K562 (cell line): ENCODE data around the gene HDAC6. TPM values are rescaled to one million over a fixed set of nuclear protein-coding genes. Genes with fewer than 3 reads are reported as not detected.
A peak's percentile ranks its signal among the peaks of the same experiment; 100 is the strongest.

ENCODE experiments used
- DPF2 ChIP-seq: fragments of 450-650 bp; IDR thresholded peaks from 2 replicates; pipeline ENCODE4 v1.6.1; 2016
- ELF2 ChIP-seq: fragments of 250-450 bp; sonication (Bioruptor Pico); IDR thresholded peaks from 2 replicates; pipeline ENCODE4 v1.5.0; 2021; ENCODE audit warnings: mild to moderate bottlenecking
- KLF10 ChIP-seq: fragments of 250-450 bp; sonication (Bioruptor Pico); IDR thresholded peaks from 2 replicates; pipeline ENCODE4 v1.6.1; 2021; ENCODE audit warnings: matching md5 sums
- PTBP1 ChIP-seq: fragments of 200-400 bp; formaldehyde crosslinking; IDR thresholded peaks from 2 replicates; pipeline ENCODE4 v1.6.1; 2017; ENCODE audit warnings: low read depth, low read length
- SRF ChIP-seq, 2 experiments: fragments of 250-450, 450-650 bp in 1 of 2; sonication (Bioruptor Pico) in 1 of 2; sonication (generic) in 1 of 2; formaldehyde crosslinking; IDR thresholded peaks; 2 replicates each; pipeline versions ENCODE4 v1.5.0 to v1.5.1; 2020 to 2022; ENCODE audit warnings: mild to moderate bottlenecking in 1 of 2, missing genetic modification reagents in 1 of 2
- TBP ChIP-seq: optimal IDR thresholded peaks from 2 replicates; pipeline ENCODE3; 2011; ENCODE audit warnings: low read depth, low read length, improper control_type of control experiment
- TFAM ChIP-seq: fragments of 250-450 bp; sonication (Bioruptor Pico); conservative IDR thresholded peaks from 2 replicates; pipeline ENCODE4 v1.5.0; 2021; ENCODE audit warnings: mild to moderate bottlenecking, moderate library complexity
- THRAP3 ChIP-seq: fragments of 450-650 bp; IDR thresholded peaks from 2 replicates; pipeline ENCODE4 v1.6.1; 2016; ENCODE audit warnings: mild to moderate bottlenecking, inconsistent platforms, borderline replicate concordance
- ZBTB17 ChIP-seq: fragments of 450-650 bp; formaldehyde crosslinking; IDR thresholded peaks from 2 replicates; pipeline ENCODE4 v1.4.0; 2020; ENCODE audit warnings: mild to moderate bottlenecking
- ZNF197 ChIP-seq: fragments of 200-800 bp; sonication (Bioruptor generic); IDR thresholded peaks from 2 replicates; pipeline ENCODE4 v1.6.1; 2016; ENCODE audit warnings: low read depth, missing genetic modification characterization, missing compliant biosample characterization
- ZNF408 ChIP-seq: fragments of 250-450 bp; sonication (Bioruptor Pico); IDR thresholded peaks from 2 replicates; pipeline ENCODE4 v1.4.0; 2020; ENCODE audit warnings: low read depth, mild to moderate bottlenecking, moderate library complexity
- ZNF41 ChIP-seq: fragments of 250-450 bp; sonication (Bioruptor Pico); conservative IDR thresholded peaks from 2 replicates; pipeline ENCODE4 v1.4.0; 2020; ENCODE audit warnings: mild to moderate bottlenecking
- ZNF444 ChIP-seq: fragments of 250-450 bp; sonication (Bioruptor Pico); IDR thresholded peaks from 2 replicates; pipeline ENCODE4 v1.4.0; 2020; ENCODE audit warnings: mild to moderate bottlenecking, moderate library complexity
- ZSCAN29 ChIP-seq: fragments of 450-650 bp; IDR thresholded peaks from 2 replicates; pipeline ENCODE4 v1.6.1; 2017
- polyA plus RNA-seq, 8 experiments: library from polyadenylated mRNA; depleted of rRNA in 4 of 8; stranded (reverse) in 5 of 8; unstranded in 3 of 8; fragments of >200 nt; fragmentation: Nextera tagmentation in 2 of 8; fragmentation: Illumina TruSeq in 1 of 8; extraction: Ambion mirVana in 2 of 8; extraction: Trizol in 1 of 8; gene quantifications; 2 replicates each; pipeline versions ENCODE4 v1.2.1 to v1.2.3, GENCODE V29; 2011 to 2014; ENCODE audit warnings: inconsistent platforms in 1 of 8, missing spikeins in 1 of 8
- total RNA-seq, 7 experiments: library from RNA; depleted of rRNA in 6 of 7; stranded (reverse); fragments of >200 nt in 6 of 7; fragmentation: Illumina TruSeq in 2 of 7; extraction: Trizol in 2 of 7; gene quantifications; 2 replicates each; pipeline versions ENCODE4 v1.2.1 to v1.2.3, GENCODE V29; 2011 to 2021; ENCODE audit warnings: low replicate concordance in 1 of 7
- TF ChIP-seq, protein P1 (sequence below), 2 experiments: IDR thresholded peaks; 2 replicates each; pipeline ENCODE4 v1.6.1; 2012; ENCODE audit warnings: improper control_type of control experiment in 2 of 2, low read depth in 2 of 2, low read length in 2 of 2, borderline replicate concordance in 1 of 2
- TF ChIP-seq, protein P2 (sequence below): fragments of 250-450 bp; sonication (Bioruptor Pico); IDR thresholded peaks from 2 replicates; pipeline ENCODE4 v1.6.1; 2021; ENCODE audit warnings: mild to moderate bottlenecking
- TF ChIP-seq, protein P3 (sequence below): fragments of 450-650 bp; formaldehyde crosslinking; IDR thresholded peaks from 2 replicates; pipeline ENCODE4 v1.4.0; 2020; ENCODE audit warnings: mild to moderate bottlenecking, moderate library complexity
- TF ChIP-seq, protein P4 (sequence below): sonication (generic); formaldehyde crosslinking; IDR thresholded peaks from 2 replicates; pipeline ENCODE4 v1.8.0; 2022; ENCODE audit warnings: mild to moderate bottlenecking, low read depth, missing genetic modification reagents
- TF ChIP-seq, protein P5 (sequence below): IDR thresholded peaks from 2 replicates; pipeline ENCODE4 v1.6.1; 2011; ENCODE audit warnings: borderline replicate concordance, low read depth, mild to moderate bottlenecking, moderate library complexity, low read length; ENCODE audit not compliant: insufficient read depth, poor library complexity, severe bottlenecking

Gene HDAC6
- total and polyA plus RNA-seq, 9 of the 15 experiments (the other 6 are each of a cell fraction or from before 2014, with no cell fraction given) = 29.9 to 101 (median 71.2) TPM

DNA sequence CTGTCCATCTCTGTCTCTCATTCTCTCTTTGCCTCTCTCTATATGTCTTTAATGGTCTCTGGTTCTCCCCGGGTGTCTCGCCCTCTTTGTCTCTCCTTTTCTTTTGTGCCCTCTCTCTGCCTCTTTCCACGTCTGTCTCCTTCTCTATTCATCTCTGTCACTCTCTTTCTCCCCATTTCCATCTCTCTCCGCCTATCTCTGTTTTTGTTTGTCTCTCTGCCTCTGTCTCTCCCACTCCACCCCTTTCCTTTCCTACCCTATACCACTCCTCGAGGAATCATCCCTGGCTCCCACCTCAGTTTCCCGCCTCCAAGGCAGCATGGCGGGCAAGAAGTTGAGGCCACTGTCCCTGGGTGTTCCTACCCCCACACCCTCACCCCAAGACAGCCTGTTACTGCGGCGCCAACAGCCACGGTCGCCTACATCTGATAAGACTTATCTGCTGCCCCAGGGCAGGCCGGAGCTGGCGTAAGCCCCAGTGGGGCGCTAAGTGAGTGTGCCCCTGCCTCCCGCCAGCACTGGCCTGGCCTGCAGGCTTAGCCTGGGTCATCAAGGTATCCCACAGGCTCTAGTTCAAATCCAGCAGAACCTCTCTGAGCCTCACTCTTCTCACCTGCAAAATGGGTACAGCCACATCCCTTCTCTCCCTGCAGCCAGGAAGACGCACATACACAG, 16.2 kb upstream of the HDAC6 start (continued):
- TF ChIP-seq, protein P1, sequence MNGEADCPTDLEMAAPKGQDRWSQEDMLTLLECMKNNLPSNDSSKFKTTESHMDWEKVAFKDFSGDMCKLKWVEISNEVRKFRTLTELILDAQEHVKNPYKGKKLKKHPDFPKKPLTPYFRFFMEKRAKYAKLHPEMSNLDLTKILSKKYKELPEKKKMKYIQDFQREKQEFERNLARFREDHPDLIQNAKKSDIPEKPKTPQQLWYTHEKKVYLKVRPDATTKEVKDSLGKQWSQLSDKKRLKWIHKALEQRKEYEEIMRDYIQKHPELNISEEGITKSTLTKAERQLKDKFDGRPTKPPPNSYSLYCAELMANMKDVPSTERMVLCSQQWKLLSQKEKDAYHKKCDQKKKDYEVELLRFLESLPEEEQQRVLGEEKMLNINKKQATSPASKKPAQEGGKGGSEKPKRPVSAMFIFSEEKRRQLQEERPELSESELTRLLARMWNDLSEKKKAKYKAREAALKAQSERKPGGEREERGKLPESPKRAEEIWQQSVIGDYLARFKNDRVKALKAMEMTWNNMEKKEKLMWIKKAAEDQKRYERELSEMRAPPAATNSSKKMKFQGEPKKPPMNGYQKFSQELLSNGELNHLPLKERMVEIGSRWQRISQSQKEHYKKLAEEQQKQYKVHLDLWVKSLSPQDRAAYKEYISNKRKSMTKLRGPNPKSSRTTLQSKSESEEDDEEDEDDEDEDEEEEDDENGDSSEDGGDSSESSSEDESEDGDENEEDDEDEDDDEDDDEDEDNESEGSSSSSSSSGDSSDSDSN (IDR thresholded peaks at IDR 0.05; ENCODE audit: borderline replicate concordance in 1 of 2, low read depth in 2 of 2, low read length in 2 of 2) = no peak
- no peak for TF ChIP-seq TBP
- TF ChIP-seq, protein P2, sequence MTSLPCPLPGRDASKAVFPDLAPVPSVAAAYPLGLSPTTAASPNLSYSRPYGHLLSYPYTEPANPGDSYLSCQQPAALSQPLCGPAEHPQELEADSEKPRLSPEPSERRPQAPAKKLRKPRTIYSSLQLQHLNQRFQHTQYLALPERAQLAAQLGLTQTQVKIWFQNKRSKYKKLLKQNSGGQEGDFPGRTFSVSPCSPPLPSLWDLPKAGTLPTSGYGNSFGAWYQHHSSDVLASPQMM (CRISPR knock-in tag) = no peak
- no peak for TF ChIP-seq ZNF408
- TF ChIP-seq, protein P3, sequence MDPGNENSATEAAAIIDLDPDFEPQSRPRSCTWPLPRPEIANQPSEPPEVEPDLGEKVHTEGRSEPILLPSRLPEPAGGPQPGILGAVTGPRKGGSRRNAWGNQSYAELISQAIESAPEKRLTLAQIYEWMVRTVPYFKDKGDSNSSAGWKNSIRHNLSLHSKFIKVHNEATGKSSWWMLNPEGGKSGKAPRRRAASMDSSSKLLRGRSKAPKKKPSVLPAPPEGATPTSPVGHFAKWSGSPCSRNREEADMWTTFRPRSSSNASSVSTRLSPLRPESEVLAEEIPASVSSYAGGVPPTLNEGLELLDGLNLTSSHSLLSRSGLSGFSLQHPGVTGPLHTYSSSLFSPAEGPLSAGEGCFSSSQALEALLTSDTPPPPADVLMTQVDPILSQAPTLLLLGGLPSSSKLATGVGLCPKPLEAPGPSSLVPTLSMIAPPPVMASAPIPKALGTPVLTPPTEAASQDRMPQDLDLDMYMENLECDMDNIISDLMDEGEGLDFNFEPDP (CRISPR knock-in tag) = no peak
- no peak for TF ChIP-seq THRAP3
- TF ChIP-seq ZNF444 (CRISPR knock-in tag) = no peak
- TF ChIP-seq TFAM (CRISPR knock-in tag) = no peak
- no peak for TF ChIP-seq ZNF41
- TF ChIP-seq PTBP1 = peak; percentile 87; the same call in 1 of the 2 replicates
- TF ChIP-seq ZBTB17 (CRISPR knock-in tag) = peak; percentile 37; the same call in 1 of the 2 replicates
- TF ChIP-seq, protein P4, sequence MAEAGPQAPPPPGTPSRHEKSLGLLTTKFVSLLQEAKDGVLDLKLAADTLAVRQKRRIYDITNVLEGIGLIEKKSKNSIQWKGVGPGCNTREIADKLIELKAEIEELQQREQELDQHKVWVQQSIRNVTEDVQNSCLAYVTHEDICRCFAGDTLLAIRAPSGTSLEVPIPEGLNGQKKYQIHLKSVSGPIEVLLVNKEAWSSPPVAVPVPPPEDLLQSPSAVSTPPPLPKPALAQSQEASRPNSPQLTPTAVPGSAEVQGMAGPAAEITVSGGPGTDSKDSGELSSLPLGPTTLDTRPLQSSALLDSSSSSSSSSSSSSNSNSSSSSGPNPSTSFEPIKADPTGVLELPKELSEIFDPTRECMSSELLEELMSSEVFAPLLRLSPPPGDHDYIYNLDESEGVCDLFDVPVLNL (CRISPR knock-in tag) = 0 out of 2 replicates have a peak, but pooled peaks have one; percentile 29
- TF ChIP-seq ZNF197 (CRISPR knock-in tag) = 0 out of 2 replicates have a peak, but pooled peaks have one; percentile 36
- no peak for TF ChIP-seq SRF (CRISPR knock-in tag; IDR thresholded peaks at IDR 0.05)
- TF ChIP-seq KLF10 (CRISPR knock-in tag) = no peak
- peak; percentile 82 for TF ChIP-seq DPF2
- no peak for TF ChIP-seq ZSCAN29
- TF ChIP-seq ELF2 (CRISPR knock-in tag) = no peak
- TF ChIP-seq, protein P5, sequence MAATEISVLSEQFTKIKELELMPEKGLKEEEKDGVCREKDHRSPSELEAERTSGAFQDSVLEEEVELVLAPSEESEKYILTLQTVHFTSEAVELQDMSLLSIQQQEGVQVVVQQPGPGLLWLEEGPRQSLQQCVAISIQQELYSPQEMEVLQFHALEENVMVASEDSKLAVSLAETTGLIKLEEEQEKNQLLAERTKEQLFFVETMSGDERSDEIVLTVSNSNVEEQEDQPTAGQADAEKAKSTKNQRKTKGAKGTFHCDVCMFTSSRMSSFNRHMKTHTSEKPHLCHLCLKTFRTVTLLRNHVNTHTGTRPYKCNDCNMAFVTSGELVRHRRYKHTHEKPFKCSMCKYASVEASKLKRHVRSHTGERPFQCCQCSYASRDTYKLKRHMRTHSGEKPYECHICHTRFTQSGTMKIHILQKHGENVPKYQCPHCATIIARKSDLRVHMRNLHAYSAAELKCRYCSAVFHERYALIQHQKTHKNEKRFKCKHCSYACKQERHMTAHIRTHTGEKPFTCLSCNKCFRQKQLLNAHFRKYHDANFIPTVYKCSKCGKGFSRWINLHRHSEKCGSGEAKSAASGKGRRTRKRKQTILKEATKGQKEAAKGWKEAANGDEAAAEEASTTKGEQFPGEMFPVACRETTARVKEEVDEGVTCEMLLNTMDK = no peak
